Prostate gland (tissue), 2 donors: ENCODE data around the gene SP7. TPM values are rescaled to one million over a fixed set of nuclear protein-coding genes. Genes with fewer than 3 reads are reported as not detected.
A peak's percentile ranks its signal among the peaks of the same experiment; 100 is the strongest.

Source experiments
- DNase-seq: peaks from one replicate; pipeline ENCODE4 v3.0.0-alpha.2; 2019; ENCODE audit warnings: low spot score
- H3K27ac ChIP-seq, 2 donors: fragments of 200-600 bp; sonication (generic); 2 replicates each; pipeline ENCODE4 v1.5.1; 2017 to 2019
- H3K27me3 ChIP-seq: fragments of 200-600 bp; sonication (generic); replicated peaks from 2 replicates; pipeline ENCODE4 v1.5.1; 2019; ENCODE audit not compliant: insufficient read depth
- H3K36me3 ChIP-seq, 2 donors: fragments of 200-600 bp; sonication (generic); 1 replicate in 1 of 2; 2 replicates in 1 of 2; pipeline versions ENCODE4 v1.5.1 to v1.8.1; 2017 to 2019
- H3K4me1 ChIP-seq: fragments of 200-600 bp; sonication (generic); replicated peaks from 2 replicates; pipeline ENCODE4 v1.5.1; 2019
- H3K4me3 ChIP-seq, 2 donors: fragments of 200-600 bp; sonication (generic); 2 replicates each; pipeline ENCODE4 v1.5.1; 2017 to 2019
- H3K9me3 ChIP-seq: fragments of 200-600 bp; sonication (generic); 2 replicates; pipeline ENCODE4 v1.5.1; 2017
- CTCF ChIP-seq, 4 experiments: fragments of 200-600 bp in 2 of 4; fragments of 450-650 bp in 2 of 4; sonication (generic) in 2 of 4; IDR thresholded peaks; 1 replicate in 3 of 4; 2 replicates in 1 of 4; pipeline ENCODE4 v1.5.1; 2016 to 2019; ENCODE audit warnings: antibody characterized with exemption in 4 of 4, mild to moderate bottlenecking in 2 of 4, moderate library complexity in 2 of 4
- POLR2A ChIP-seq: fragments of 450-650 bp; IDR thresholded peaks from one replicate; pipeline ENCODE4 v1.6.1; 2016; ENCODE audit warnings: antibody characterized with exemption, mild to moderate bottlenecking
- POLR2AphosphoS5 ChIP-seq: sonication (generic); formaldehyde crosslinking; IDR thresholded peaks from one replicate; pipeline ENCODE4 v1.6.1; 2017; ENCODE audit warnings: antibody characterized with exemption
- WGBS: methylation state at CpG from one replicate; pipeline ENCODE4 v1.1.5; 2018; 5-methylcytosine and 5-hydroxymethylcytosine counted together
- intact Hi-C: fragments of 100-400 bp; cut with DNase I; formaldehyde crosslinking; loops from one replicate; pipeline ENCODE4 v1.14.2; 2022
- total RNA-seq, 2 donors: library from RNA; depleted of rRNA; stranded (reverse); fragments of >200 nt; gene quantifications; one replicate each; pipeline ENCODE4 v1.1.0, GENCODE V29; 2016

Gene SP7
- total RNA-seq, 2 donors from 2014 or later, result not detected

- intact Hi-C loops, result no loop called here
- no peaks in the 10 kb centered on the region for H3K36me3 ChIP-seq
- H3K27ac ChIP-seq, result no peak overlapping the region
- H3K4me1 ChIP-seq, result no peaks in the 10 kb centered on the region
- 62% methylated on average over 3 of the region's 3 CpGs for WGBS
- no peaks in the 10 kb centered on the region for H3K9me3 ChIP-seq
- TF ChIP-seq POLR2A (no peak), POLR2AphosphoS5 (no peak), CTCF (IDR thresholded peaks at IDR 0.05) (no peak)
- DNase-seq, result no peak
- no peaks in the 10 kb centered on the region for H3K27me3 ChIP-seq
- H3K4me3 ChIP-seq, result no peak overlapping the region
Measured at GRCh38 chr12:53355121-53355520, 19.0 kb upstream of the SP7 start.

- Histone ChIP-seq H3K4me3 (no peak overlapping the region), H3K36me3 (no peaks in the 10 kb centered on the region), H3K9me3 (no peaks in the 10 kb centered on the region), H3K27ac (no peak overlapping the region), H3K4me1 (no peaks in the 10 kb centered on the region), H3K27me3 (no peaks in the 10 kb centered on the region)
- intact Hi-C loops, result loop anchor here (2.0 kb wide), 1 partner anchor 156 kb away; no protein-coding TSS in a partner anchor
- 91% methylated on average over 5 of the region's 5 CpGs for WGBS
- no peak for DNase-seq
- TF ChIP-seq POLR2AphosphoS5 (no peak), POLR2A (no peak), CTCF (IDR thresholded peaks at IDR 0.05) (no peak)
Measured at GRCh38 chr12:53353257-53353655, 17.1 kb upstream of the SP7 start.

- Histone ChIP-seq H3K4me3 (no peak overlapping the region), H3K9me3 (no peaks in the 10 kb centered on the region), H3K4me1 (no peaks in the 10 kb centered on the region), H3K36me3 (no peaks in the 10 kb centered on the region), H3K27me3 (no peaks in the 10 kb centered on the region), H3K27ac (no peak overlapping the region)
- DNase-seq, result peak; percentile 89
- TF ChIP-seq CTCF (IDR thresholded peaks at IDR 0.05), result peak; percentile 77 to 98 (median 94)
- peak; percentile 84 for TF ChIP-seq POLR2AphosphoS5
- TF ChIP-seq POLR2A, result no peak
- intact Hi-C loops, result loop anchor here (1.0 to 2.0 kb wide), 2 partner anchors 69 to 156 kb away; no protein-coding TSS in a partner anchor
- 63% methylated on average over 21 of the region's 21 CpGs for WGBS
Measured at GRCh38 chr12:53352331-53353256, 16.4 kb upstream of the SP7 start.

GRCh38 chr12:53347905-53348304, 11.8 kb upstream of the SP7 start:
- TF ChIP-seq CTCF (IDR thresholded peaks at IDR 0.05), result no peak
- TF ChIP-seq POLR2A, result no peak
- no peak for TF ChIP-seq POLR2AphosphoS5
- H3K4me1 ChIP-seq, result no peaks in the 10 kb centered on the region
- intact Hi-C loops, result no loop called here
- no peak overlapping the region for H3K27ac ChIP-seq
- H3K27me3 ChIP-seq, result no peaks in the 10 kb centered on the region
- H3K9me3 ChIP-seq, result no peaks in the 10 kb centered on the region
- H3K4me3 ChIP-seq, result no peak overlapping the region
- H3K36me3 ChIP-seq, result no peaks in the 10 kb centered on the region
- WGBS, result 93% methylated on average over 4 of the region's 4 CpGs
- DNase-seq, result no peak

- no peaks in the 10 kb centered on the region for H3K27me3 ChIP-seq
- no peaks in the 10 kb centered on the region for H3K9me3 ChIP-seq
- H3K4me1 ChIP-seq, result no peaks in the 10 kb centered on the region
- 93% methylated on average over 1 of the region's 1 CpG for WGBS
- H3K36me3 ChIP-seq, result no peaks in the 10 kb centered on the region
- H3K27ac ChIP-seq, result no peak overlapping the region
- TF ChIP-seq POLR2AphosphoS5 (no peak), CTCF (IDR thresholded peaks at IDR 0.05) (no peak), POLR2A (no peak)
- no peak for DNase-seq
- intact Hi-C loops, result no loop called here
- no peak overlapping the region for H3K4me3 ChIP-seq
Measured at GRCh38 chr12:53346491-53346890, 10.3 kb upstream of the SP7 start.
